Measurements from ENCODE around the gene ZBTB20.

DNA sequence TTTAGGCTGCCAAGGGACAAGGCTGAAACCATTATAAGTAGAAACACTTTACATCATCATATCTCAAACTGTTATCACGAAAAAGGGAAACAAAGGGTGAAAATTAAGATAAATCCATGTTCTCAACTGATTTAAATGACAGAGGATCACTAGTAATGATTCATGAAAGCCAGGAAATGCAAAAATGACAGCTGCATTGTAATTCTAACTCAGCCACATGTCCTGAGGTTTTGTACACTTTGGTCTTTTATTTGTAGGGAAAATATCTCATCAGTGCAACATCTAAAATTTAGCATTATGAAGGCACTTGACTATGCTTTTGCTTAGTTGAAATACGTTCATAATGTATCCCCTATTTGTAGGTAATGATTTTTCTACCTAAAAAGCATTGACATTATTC, 473.6 kb downstream of the ZBTB20 start:
- TF ChIP-seq CTCF (IDR thresholded peaks at IDR 0.05) (no peak), POLR2A (IDR thresholded peaks at IDR 0.05) (no peak)

Data from right lobe of liver (tissue), 4 donors.